IMR-90 (cell line): ENCODE data around the gene NXN. TPM values are rescaled to one million over a fixed set of nuclear protein-coding genes. Genes with fewer than 3 reads are reported as not detected.
A peak's percentile ranks its signal among the peaks of the same experiment; 100 is the strongest.
"Not testable (repeated sequence)": the region's sequence is repeated elsewhere in the genome, so short reads cannot be mapped to it uniquely, and the experiment has no call there.

Experiments used
- ATAC-seq: fragments of 200-7000 bp; cut with Tn5 transposase; 2 replicates; pipeline ENCODE4 v1.9.1; 2020; ENCODE audit warnings: low read depth, mild to moderate bottlenecking, moderate library complexity
- BruUV-seq: library from RNA; stranded (reverse); fragments of 400-500 nt; replicated peaks from 2 replicates; lab custom pipeline; 2021; lab: Mats Ljungman, UMichigan
- CTCF ChIA-PET: fragments of 300-600 bp; formaldehyde crosslinking; extraction: SDS; loops from one replicate; lab custom pipeline; 2021; ENCODE audit warnings: antibody characterized with exemption; lab: Yijun Ruan, JAX
- POLR2A ChIA-PET: fragments of 300-600 bp; sonication (Branson Sonifier 250); formaldehyde crosslinking; loops from one replicate; lab custom pipeline; 2022; ENCODE audit warnings: antibody characterized with exemption; ENCODE audit not compliant: unreplicated experiment; lab: Charles Lee
- DNase-seq: peaks from one replicate; pipeline ENCODE4 v3.0.0; 2013
- H2AFZ ChIP-seq: replicated peaks from 2 replicates; pipeline ENCODE3; 2013; ENCODE audit warnings: low read length, mild to moderate bottlenecking; ENCODE audit not compliant: poor library complexity
- H2AK5ac ChIP-seq: 2 replicates; pipeline ENCODE4 v1.6.1; 2013; ENCODE audit warnings: low read depth, low read length, inconsistent platforms
- H2AK9ac ChIP-seq: replicated peaks from 2 replicates; pipeline ENCODE3; 2013; ENCODE audit warnings: mild to moderate bottlenecking, low read depth, low read length, moderate library complexity; ENCODE audit not compliant: poor library complexity
- H2BK120ac ChIP-seq: 2 replicates; pipeline ENCODE4 v1.6.1; 2013; ENCODE audit warnings: low read depth, low read length, inconsistent platforms
- H2BK15ac ChIP-seq: 3 replicates; pipeline ENCODE4 v1.6.1; 2013; ENCODE audit warnings: low read depth, low read length, inconsistent platforms
- H2BK20ac ChIP-seq: 2 replicates; pipeline ENCODE4 v1.6.1; 2013; ENCODE audit warnings: low read depth, mild to moderate bottlenecking, inconsistent platforms, low read length, moderate library complexity
- H2BK5ac ChIP-seq: 2 replicates; pipeline ENCODE4 v1.6.1; 2013; ENCODE audit warnings: mild to moderate bottlenecking, low read depth, low read length, inconsistent platforms; ENCODE audit not compliant: poor library complexity, severe bottlenecking
- H3K14ac ChIP-seq: replicated peaks from 2 replicates; pipeline ENCODE4 v1.6.1; 2013; ENCODE audit warnings: low read depth, low read length, inconsistent platforms
- H3K18ac ChIP-seq: 2 replicates; pipeline ENCODE4 v1.6.1; 2013; ENCODE audit warnings: low read depth, low read length, control low read depth
- H3K23ac ChIP-seq: 2 replicates; pipeline ENCODE4 v1.6.1; 2013; ENCODE audit warnings: low read depth, low read length, inconsistent platforms
- H3K27ac ChIP-seq: 2 replicates; pipeline ENCODE4 v1.5.1; 2013; ENCODE audit warnings: mild to moderate bottlenecking, control low read depth, low read length; ENCODE audit not compliant: insufficient read depth
- H3K27me3 ChIP-seq: 2 replicates; pipeline ENCODE4 v1.6.1; 2013; ENCODE audit warnings: low read length; ENCODE audit not compliant: control insufficient read depth, insufficient read depth
- H3K36me3 ChIP-seq: 2 replicates; pipeline ENCODE4 v1.6.1; 2013; ENCODE audit warnings: low read length, mixed read lengths; ENCODE audit not compliant: control insufficient read depth, insufficient read depth
- H3K4ac ChIP-seq: 2 replicates; pipeline ENCODE4 v1.6.1; 2013; ENCODE audit warnings: low read depth, low read length, inconsistent platforms
- H3K4me1 ChIP-seq: 2 replicates; pipeline ENCODE4 v1.6.1; 2013; ENCODE audit warnings: low read length, mixed read lengths; ENCODE audit not compliant: control insufficient read depth, insufficient read depth
- H3K4me2 ChIP-seq: 2 replicates; pipeline ENCODE4 v1.6.1; 2013; ENCODE audit warnings: low read depth, mild to moderate bottlenecking, control low read depth, low read length, moderate library complexity
- H3K4me3 ChIP-seq: 2 replicates; pipeline ENCODE4 v1.5.1; 2013; ENCODE audit warnings: low read depth, mild to moderate bottlenecking, control low read depth, low read length, moderate library complexity; ENCODE audit not compliant: insufficient read depth
- H3K56ac ChIP-seq: 2 replicates; pipeline ENCODE4 v1.6.1; 2013; ENCODE audit warnings: low read length, inconsistent platforms; ENCODE audit not compliant: insufficient read depth; ENCODE audit errors: extremely low read depth
- H3K79me1 ChIP-seq, 2 experiments: 2 replicates each; pipeline ENCODE4 v1.6.1; 2013; ENCODE audit warnings: low read length in 2 of 2, inconsistent platforms in 1 of 2, low read depth in 1 of 2
- H3K9ac ChIP-seq: 2 replicates; pipeline ENCODE4 v1.6.1; 2013; ENCODE audit warnings: low read depth, low read length, control low read depth
- H3K9me1 ChIP-seq: 2 replicates; pipeline ENCODE4 v1.6.1; 2013; ENCODE audit warnings: low read length, inconsistent platforms; ENCODE audit not compliant: insufficient read depth
- H3K9me3 ChIP-seq: 2 replicates; pipeline ENCODE4 v1.6.1; 2013; ENCODE audit warnings: low read length; ENCODE audit not compliant: control insufficient read depth, insufficient read depth
- H4K20me1 ChIP-seq: 2 replicates; pipeline ENCODE4 v1.6.1; 2013; ENCODE audit warnings: low read length, inconsistent platforms; ENCODE audit not compliant: insufficient read depth
- H4K5ac ChIP-seq: 2 replicates; pipeline ENCODE4 v1.6.1; 2013; ENCODE audit warnings: mild to moderate bottlenecking, low read depth, low read length, control low read depth
- H4K8ac ChIP-seq, 2 experiments: 2 replicates each; pipeline ENCODE4 v1.6.1; 2013; ENCODE audit warnings: low read depth in 2 of 2, low read length in 2 of 2, control low read depth in 1 of 2, inconsistent platforms in 1 of 2
- H4K91ac ChIP-seq: 2 replicates; pipeline ENCODE4 v1.6.1; 2013; ENCODE audit warnings: low read depth, low read length, inconsistent platforms; ENCODE audit not compliant: insufficient read depth
- FOS ChIP-seq: fragments of 150-350 bp; IDR thresholded peaks from 2 replicates; pipeline ENCODE4 v1.6.1; 2016; ENCODE audit warnings: low read depth, low read length
- POLR2A ChIP-seq: IDR thresholded peaks from 2 replicates; pipeline ENCODE4 v1.6.1; 2012; ENCODE audit warnings: mild to moderate bottlenecking, low read depth, low read length
- RCOR1 ChIP-seq: IDR thresholded peaks from 2 replicates; pipeline ENCODE4 v1.6.1; 2012; ENCODE audit warnings: mild to moderate bottlenecking, low read length, improper control_type of control experiment; ENCODE audit not compliant: insufficient replicate concordance
- RFX5 ChIP-seq: IDR thresholded peaks from 2 replicates; pipeline ENCODE4 v1.8.0; 2012; ENCODE audit warnings: low read depth, mild to moderate bottlenecking, low read length, moderate library complexity
- USF2 ChIP-seq: fragments of 150-350 bp; IDR thresholded peaks from 2 replicates; pipeline ENCODE4 v1.6.1; 2017; ENCODE audit warnings: mild to moderate bottlenecking, antibody characterized with exemption, low read length, low read depth
- WGBS, 2 experiments: methylation state at CpG; one replicate each; pipeline versions ENCODE4 v1.1.5 to v1.1.7; 2013; ENCODE audit warnings: missing lambda C conversion rate in 2 of 2; ENCODE audit not compliant: insufficient read length in 1 of 2; ENCODE audit errors: extremely low coverage in 2 of 2; 5-methylcytosine and 5-hydroxymethylcytosine counted together
- dilution Hi-C: fragments of 300-500 bp; cut with HindIII; formaldehyde crosslinking; loops from one replicate; pipeline ENCODE4 v1.14.3; 2018; ENCODE audit warnings: low sequenced_read_pairs; ENCODE audit not compliant: unreplicated experiment
- in situ Hi-C: fragments of 300-500 bp; cut with MboI; formaldehyde crosslinking; loops from 3 replicates; pipeline ENCODE4 v1.14.3; 2019; ENCODE audit warnings: low sequenced_read_pairs, inconsistent platforms, mixed read lengths
- intact Hi-C: fragments of 100-400 bp; cut with micrococcal nuclease; formaldehyde crosslinking; loops from 2 replicates; pipeline ENCODE4 v1.10.0; 2022
- polyA plus RNA-seq, 3 experiments: library from polyadenylated mRNA; depleted of rRNA; stranded (reverse); fragments of >200 nt; gene quantifications; 2 replicates each; pipeline ENCODE4 v1.2.3, GENCODE V29; 2012; ENCODE audit warnings: low replicate concordance in 1 of 3
- total RNA-seq: library from RNA; depleted of rRNA; stranded (reverse); fragments of >200 nt; gene quantifications from 2 replicates; pipeline ENCODE4 v1.2.3, GENCODE V29; 2012
- TF ChIP-seq, protein P1 (sequence below): fragments of 150-350 bp; IDR thresholded peaks from 2 replicates; pipeline ENCODE4 v1.6.1; 2016; ENCODE audit warnings: low read depth, mild to moderate bottlenecking, low read length, moderate library complexity, borderline replicate concordance

The NXN gene
- total and polyA plus RNA-seq, 2 of the 4 experiments (the other 2 are of a cell fraction), result 52.5 to 116 TPM

- no peak overlapping the region for H3K4me3 ChIP-seq
- peak overlapping the region; percentile 78; the same call in 1 of the 2 replicates for H2AK5ac ChIP-seq
- H3K9ac ChIP-seq, result no peak overlapping the region
- H3K36me3 ChIP-seq, result peaks cover 10% of the 10 kb centered on the region; the same call in 1 of the 2 replicates
- in situ Hi-C loops, result no loop called here
- H3K23ac ChIP-seq, result no peak overlapping the region
- H4K20me1 ChIP-seq, result peaks cover 63% of the 10 kb centered on the region
- H2BK20ac ChIP-seq, result no peak overlapping the region
- H3K9me1 ChIP-seq, result peaks cover 4% of the 10 kb centered on the region; the same call in 1 of the 2 replicates
- H4K8ac ChIP-seq, result no peak overlapping the region
- H2AFZ ChIP-seq, result no peak overlapping the region
- no peak overlapping the region for H3K56ac ChIP-seq
- no peak for ATAC-seq
- intact Hi-C loops, result no loop called here
- H2BK15ac ChIP-seq, result peak overlapping the region; percentile 17; the same call in 1 of the 3 replicates
- BruUV-seq, result no TSS peak
- no peak overlapping the region for H2BK5ac ChIP-seq
- WGBS, 2 experiments, result 100% methylated on average over 1 of the region's 9 CpGs; no CpG with 5 or more reads in 1 of the 2 experiments
- H3K27ac ChIP-seq, result no peak overlapping the region; the same call in 1 of the 2 replicates
- peak overlapping the region; percentile 65 for H2AK9ac ChIP-seq
- H4K91ac ChIP-seq, result no peak overlapping the region
- no peaks in the 10 kb centered on the region for H3K27me3 ChIP-seq
- DNase-seq, result no peak
- TF ChIP-seq RCOR1 (no peak), POLR2A (no peak), RFX5 (no peak), USF2 (no peak), FOS (no peak)
- TF ChIP-seq, protein P1, sequence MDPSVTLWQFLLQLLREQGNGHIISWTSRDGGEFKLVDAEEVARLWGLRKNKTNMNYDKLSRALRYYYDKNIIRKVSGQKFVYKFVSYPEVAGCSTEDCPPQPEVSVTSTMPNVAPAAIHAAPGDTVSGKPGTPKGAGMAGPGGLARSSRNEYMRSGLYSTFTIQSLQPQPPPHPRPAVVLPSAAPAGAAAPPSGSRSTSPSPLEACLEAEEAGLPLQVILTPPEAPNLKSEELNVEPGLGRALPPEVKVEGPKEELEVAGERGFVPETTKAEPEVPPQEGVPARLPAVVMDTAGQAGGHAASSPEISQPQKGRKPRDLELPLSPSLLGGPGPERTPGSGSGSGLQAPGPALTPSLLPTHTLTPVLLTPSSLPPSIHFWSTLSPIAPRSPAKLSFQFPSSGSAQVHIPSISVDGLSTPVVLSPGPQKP, result no peak
- CTCF ChIA-PET, result no interaction called here
- H2BK120ac ChIP-seq, result 0 out of 2 replicates have a peak overlapping the region, but pooled peaks have one; percentile 4
- H3K4me1 ChIP-seq, result peaks cover 2% of the 10 kb centered on the region; the same call in 1 of the 2 replicates
- H3K4ac ChIP-seq, result no peak overlapping the region
- H3K14ac ChIP-seq, result no peak overlapping the region; the same call in 1 of the 2 replicates
- H3K9me3 ChIP-seq, result no peaks in the 10 kb centered on the region
- dilution Hi-C loops, result no loop called here
- H3K4me2 ChIP-seq, result no peak overlapping the region
- H3K18ac ChIP-seq, result no peak overlapping the region
- POLR2A ChIA-PET, result no interaction called here
- H4K5ac ChIP-seq, result no peak overlapping the region
- H3K79me1 ChIP-seq, result peaks cover 12 to 40% of the 10 kb centered on the region in 2 experiments; a peak in 3 of 4 replicates
Measured at GRCh38 chr17:836151-836550, 143.4 kb downstream of the NXN start.

GRCh38 chr17:835721-836120 lies 143.9 kb downstream of the NXN start:
- H3K9me1 ChIP-seq, H2BK5ac ChIP-seq, DNase-seq, CTCF ChIA-PET, H3K9me3 ChIP-seq, H4K5ac ChIP-seq, H2AFZ ChIP-seq, POLR2A ChIA-PET, H3K18ac ChIP-seq, H3K4me2 ChIP-seq, H2BK15ac ChIP-seq, H2AK9ac ChIP-seq, ATAC-seq, intact Hi-C loops, H2AK5ac ChIP-seq, H3K9ac ChIP-seq, H2BK20ac ChIP-seq, H3K27ac ChIP-seq, dilution Hi-C loops, H4K8ac ChIP-seq, BruUV-seq, H3K14ac ChIP-seq, in situ Hi-C loops, H3K23ac ChIP-seq, H3K27me3 ChIP-seq, H3K4me3 ChIP-seq, H3K56ac ChIP-seq, H3K4me1 ChIP-seq, H4K91ac ChIP-seq, H3K4ac ChIP-seq, H2BK120ac ChIP-seq: not testable (repeated sequence)
- peaks cover 59% of the 10 kb centered on the region for H4K20me1 ChIP-seq
- H3K79me1 ChIP-seq, result peaks cover 12 to 38% of the 10 kb centered on the region in 2 experiments; a peak in 3 of 4 replicates
- H3K36me3 ChIP-seq, result peaks cover 10% of the 10 kb centered on the region; the same call in 1 of the 2 replicates
- WGBS, 2 experiments, result no CpG with 5 or more reads among the region's 27 CpGs
